Measurements from ENCODE around the gene WASHC2A.
"Not testable (repeated sequence)": the region's sequence is repeated elsewhere in the genome, so short reads cannot be mapped to it uniquely, and the experiment has no call there.

DNA sequence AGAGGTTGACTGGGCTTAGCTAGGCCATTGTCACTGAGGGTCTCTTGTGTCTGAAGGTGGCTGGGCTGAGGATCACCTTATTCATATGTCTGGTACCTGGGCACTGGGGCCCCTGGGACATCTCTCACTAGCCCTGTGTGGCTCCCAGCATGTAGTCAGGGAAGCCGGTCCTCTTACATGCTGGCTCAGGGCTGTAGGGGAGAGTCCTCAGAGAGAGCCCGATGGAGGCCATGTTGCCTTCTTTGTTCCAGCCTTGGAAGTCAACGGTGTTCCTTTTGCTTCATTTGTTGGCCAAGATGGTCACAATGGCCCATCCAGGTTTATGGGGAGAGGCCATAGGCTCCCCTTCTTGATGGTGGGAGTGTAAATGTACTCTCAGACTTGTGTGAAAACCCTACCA, 34.0 kb downstream of the WASHC2A start:
- not testable (repeated sequence) for TF ChIP-seq FOXA1 (IDR thresholded peaks at IDR 0.05); HNF4G (IDR thresholded peaks at IDR 0.05); SP1 (IDR thresholded peaks at IDR 0.05); RAD21 (IDR thresholded peaks at IDR 0.05); TAF1 (conservative IDR thresholded peaks at IDR 0.05); EGR1 (IDR thresholded peaks at IDR 0.05; ENCODE audit: low read depth in 2 of 2); RXRA (IDR thresholded peaks at IDR 0.05); GABPA (IDR thresholded peaks at IDR 0.05 in 1 of 2, conservative IDR thresholded peaks at IDR 0.05 in 1 of 2); HNF4A (conservative IDR thresholded peaks at IDR 0.05)
- TF ChIP-seq, protein P1, sequence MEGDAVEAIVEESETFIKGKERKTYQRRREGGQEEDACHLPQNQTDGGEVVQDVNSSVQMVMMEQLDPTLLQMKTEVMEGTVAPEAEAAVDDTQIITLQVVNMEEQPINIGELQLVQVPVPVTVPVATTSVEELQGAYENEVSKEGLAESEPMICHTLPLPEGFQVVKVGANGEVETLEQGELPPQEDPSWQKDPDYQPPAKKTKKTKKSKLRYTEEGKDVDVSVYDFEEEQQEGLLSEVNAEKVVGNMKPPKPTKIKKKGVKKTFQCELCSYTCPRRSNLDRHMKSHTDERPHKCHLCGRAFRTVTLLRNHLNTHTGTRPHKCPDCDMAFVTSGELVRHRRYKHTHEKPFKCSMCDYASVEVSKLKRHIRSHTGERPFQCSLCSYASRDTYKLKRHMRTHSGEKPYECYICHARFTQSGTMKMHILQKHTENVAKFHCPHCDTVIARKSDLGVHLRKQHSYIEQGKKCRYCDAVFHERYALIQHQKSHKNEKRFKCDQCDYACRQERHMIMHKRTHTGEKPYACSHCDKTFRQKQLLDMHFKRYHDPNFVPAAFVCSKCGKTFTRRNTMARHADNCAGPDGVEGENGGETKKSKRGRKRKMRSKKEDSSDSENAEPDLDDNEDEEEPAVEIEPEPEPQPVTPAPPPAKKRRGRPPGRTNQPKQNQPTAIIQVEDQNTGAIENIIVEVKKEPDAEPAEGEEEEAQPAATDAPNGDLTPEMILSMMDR (IDR thresholded peaks at IDR 0.05; ENCODE audit: low read depth, low read length, missing input control): not testable (repeated sequence)
- TF ChIP-seq, protein P2, sequence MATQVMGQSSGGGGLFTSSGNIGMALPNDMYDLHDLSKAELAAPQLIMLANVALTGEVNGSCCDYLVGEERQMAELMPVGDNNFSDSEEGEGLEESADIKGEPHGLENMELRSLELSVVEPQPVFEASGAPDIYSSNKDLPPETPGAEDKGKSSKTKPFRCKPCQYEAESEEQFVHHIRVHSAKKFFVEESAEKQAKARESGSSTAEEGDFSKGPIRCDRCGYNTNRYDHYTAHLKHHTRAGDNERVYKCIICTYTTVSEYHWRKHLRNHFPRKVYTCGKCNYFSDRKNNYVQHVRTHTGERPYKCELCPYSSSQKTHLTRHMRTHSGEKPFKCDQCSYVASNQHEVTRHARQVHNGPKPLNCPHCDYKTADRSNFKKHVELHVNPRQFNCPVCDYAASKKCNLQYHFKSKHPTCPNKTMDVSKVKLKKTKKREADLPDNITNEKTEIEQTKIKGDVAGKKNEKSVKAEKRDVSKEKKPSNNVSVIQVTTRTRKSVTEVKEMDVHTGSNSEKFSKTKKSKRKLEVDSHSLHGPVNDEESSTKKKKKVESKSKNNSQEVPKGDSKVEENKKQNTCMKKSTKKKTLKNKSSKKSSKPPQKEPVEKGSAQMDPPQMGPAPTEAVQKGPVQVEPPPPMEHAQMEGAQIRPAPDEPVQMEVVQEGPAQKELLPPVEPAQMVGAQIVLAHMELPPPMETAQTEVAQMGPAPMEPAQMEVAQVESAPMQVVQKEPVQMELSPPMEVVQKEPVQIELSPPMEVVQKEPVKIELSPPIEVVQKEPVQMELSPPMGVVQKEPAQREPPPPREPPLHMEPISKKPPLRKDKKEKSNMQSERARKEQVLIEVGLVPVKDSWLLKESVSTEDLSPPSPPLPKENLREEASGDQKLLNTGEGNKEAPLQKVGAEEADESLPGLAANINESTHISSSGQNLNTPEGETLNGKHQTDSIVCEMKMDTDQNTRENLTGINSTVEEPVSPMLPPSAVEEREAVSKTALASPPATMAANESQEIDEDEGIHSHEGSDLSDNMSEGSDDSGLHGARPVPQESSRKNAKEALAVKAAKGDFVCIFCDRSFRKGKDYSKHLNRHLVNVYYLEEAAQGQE (IDR thresholded peaks at IDR 0.05): not testable (repeated sequence)
- TF ChIP-seq, protein P3, sequence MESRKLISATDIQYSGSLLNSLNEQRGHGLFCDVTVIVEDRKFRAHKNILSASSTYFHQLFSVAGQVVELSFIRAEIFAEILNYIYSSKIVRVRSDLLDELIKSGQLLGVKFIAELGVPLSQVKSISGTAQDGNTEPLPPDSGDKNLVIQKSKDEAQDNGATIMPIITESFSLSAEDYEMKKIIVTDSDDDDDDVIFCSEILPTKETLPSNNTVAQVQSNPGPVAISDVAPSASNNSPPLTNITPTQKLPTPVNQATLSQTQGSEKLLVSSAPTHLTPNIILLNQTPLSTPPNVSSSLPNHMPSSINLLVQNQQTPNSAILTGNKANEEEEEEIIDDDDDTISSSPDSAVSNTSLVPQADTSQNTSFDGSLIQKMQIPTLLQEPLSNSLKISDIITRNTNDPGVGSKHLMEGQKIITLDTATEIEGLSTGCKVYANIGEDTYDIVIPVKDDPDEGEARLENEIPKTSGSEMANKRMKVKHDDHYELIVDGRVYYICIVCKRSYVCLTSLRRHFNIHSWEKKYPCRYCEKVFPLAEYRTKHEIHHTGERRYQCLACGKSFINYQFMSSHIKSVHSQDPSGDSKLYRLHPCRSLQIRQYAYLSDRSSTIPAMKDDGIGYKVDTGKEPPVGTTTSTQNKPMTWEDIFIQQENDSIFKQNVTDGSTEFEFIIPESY (IDR thresholded peaks at IDR 0.05): not testable (repeated sequence)
- TF ChIP-seq, protein P4, sequence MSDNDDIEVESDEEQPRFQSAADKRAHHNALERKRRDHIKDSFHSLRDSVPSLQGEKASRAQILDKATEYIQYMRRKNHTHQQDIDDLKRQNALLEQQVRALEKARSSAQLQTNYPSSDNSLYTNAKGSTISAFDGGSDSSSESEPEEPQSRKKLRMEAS (IDR thresholded peaks at IDR 0.05): not testable (repeated sequence)
